Measurements from ENCODE around the gene PCBP3. TPM values are rescaled to one million over a fixed set of nuclear protein-coding genes. Genes with fewer than 3 reads are reported as not detected.

The PCBP3 gene
- total and polyA plus RNA-seq, 2 of the 13 experiments (the other 11 are each of a cell fraction or from before 2014, with no cell fraction given) = not detected

DNA sequence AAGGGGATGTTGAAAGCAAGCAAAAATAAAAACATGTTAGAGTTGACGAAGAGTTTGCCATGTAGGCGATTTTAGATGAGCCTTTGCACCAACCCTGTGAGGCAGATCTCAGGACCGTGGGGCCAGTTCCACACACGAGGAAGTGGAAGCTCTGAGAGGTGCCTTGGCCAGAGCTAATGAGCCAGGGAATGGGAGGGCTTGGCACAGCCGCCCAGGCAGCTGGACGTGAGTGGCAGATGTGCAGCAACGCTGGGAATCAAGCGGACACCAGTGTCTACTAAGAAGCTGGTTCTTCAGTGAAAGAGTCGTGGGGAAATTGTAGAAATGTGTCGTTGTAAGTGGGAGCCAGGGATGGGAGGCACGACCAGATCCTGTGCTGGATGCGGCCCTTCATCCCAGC, 279.1 kb downstream of the PCBP3 start:
- Histone ChIP-seq H3K36me3 (replicated peaks in 1 of 2; ENCODE audit: control insufficient read depth in 1 of 2, insufficient read depth in 2 of 2, low read length in 2 of 2) (no peaks in the 10 kb centered on the region), H3K4me2 (ENCODE audit: low read depth, low read length) (no peak overlapping the region), H3K27me3 (ENCODE audit: control insufficient read depth in 1 of 2, insufficient read depth in 2 of 2, low read length in 2 of 2) (peaks cover 1 to 16% of the 10 kb centered on the region in 2 experiments; a peak in 3 of 5 replicates), H4K20me1 (ENCODE audit: insufficient read depth, low read length) (no peaks in the 10 kb centered on the region), H3K4me3 (replicated peaks in 1 of 3; ENCODE audit: insufficient read depth in 1 of 3, low read depth in 2 of 3, low read length in 3 of 3) (no peak overlapping the region), H3K9ac (ENCODE audit: insufficient read depth, low read depth, low read length) (no peak overlapping the region), H3K79me2 (ENCODE audit: insufficient read depth, low read length) (no peaks in the 10 kb centered on the region), H3K9me3 (ENCODE audit: low read length) (peaks cover 4% of the 10 kb centered on the region), H3K4me1 (ENCODE audit: insufficient read depth, low read length) (no peaks in the 10 kb centered on the region), H3K27ac (ENCODE audit: extremely low read length, insufficient read depth, low read length) (no peak overlapping the region), H2AFZ (ENCODE audit: low read length) (no peak overlapping the region)
- WGBS (ENCODE audit: low lambda C conversion rate) = 23% methylated on average over 9 of the region's 12 CpGs
- in situ Hi-C loops (cut with HindIII; ENCODE audit: extremely low pct_ligation_motif_present, low pct_unique_long_range_greater_than_20kb) (no loop called here), intact Hi-C loops (cut with micrococcal nuclease; ENCODE audit: unreplicated experiment) (no loop called here)
- CTCF ChIA-PET (ENCODE audit: low intra/inter-chr PET ratio, low total read pairs) = interaction anchor here (1.2 kb wide), 1 partner anchor 783 kb away, joined by 4 read pairs; no protein-coding TSS in a partner anchor
- DNase-seq (ENCODE audit: low spot score) (no peak), ATAC-seq (no peak), FAIRE-seq (no peak)
- no TSS peak for BruUV-seq (replicated peaks)
- POLR2A ChIA-PET = no interaction called here
- TF ChIP-seq ZNF761 (CRISPR knock-in tag; conservative IDR thresholded peaks at IDR 0.05) = no peak
- TF ChIP-seq, protein P1, sequence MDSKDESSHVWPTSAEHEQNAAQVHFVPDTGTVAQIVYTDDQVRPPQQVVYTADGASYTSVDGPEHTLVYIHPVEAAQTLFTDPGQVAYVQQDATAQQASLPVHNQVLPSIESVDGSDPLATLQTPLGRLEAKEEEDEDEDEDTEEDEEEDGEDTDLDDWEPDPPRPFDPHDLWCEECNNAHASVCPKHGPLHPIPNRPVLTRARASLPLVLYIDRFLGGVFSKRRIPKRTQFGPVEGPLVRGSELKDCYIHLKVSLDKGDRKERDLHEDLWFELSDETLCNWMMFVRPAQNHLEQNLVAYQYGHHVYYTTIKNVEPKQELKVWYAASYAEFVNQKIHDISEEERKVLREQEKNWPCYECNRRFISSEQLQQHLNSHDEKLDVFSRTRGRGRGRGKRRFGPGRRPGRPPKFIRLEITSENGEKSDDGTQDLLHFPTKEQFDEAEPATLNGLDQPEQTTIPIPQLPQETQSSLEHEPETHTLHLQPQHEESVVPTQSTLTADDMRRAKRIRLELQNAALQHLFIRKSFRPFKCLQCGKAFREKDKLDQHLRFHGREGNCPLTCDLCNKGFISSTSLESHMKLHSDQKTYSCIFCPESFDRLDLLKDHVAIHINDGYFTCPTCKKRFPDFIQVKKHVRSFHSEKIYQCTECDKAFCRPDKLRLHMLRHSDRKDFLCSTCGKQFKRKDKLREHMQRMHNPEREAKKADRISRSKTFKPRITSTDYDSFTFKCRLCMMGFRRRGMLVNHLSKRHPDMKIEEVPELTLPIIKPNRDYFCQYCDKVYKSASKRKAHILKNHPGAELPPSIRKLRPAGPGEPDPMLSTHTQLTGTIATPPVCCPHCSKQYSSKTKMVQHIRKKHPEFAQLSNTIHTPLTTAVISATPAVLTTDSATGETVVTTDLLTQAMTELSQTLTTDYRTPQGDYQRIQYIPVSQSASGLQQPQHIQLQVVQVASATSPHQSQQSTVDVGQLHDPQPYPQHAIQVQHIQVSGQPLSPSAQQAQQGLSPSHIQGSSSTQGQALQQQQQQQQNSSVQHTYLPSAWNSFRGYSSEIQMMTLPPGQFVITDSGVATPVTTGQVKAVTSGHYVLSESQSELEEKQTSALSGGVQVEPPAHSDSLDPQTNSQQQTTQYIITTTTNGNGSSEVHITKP (CRISPR knock-in tag; IDR thresholded peaks at IDR 0.05; ENCODE audit: low read depth) = no peak
- no peak for TF ChIP-seq SUZ12 (IDR thresholded peaks at IDR 0.05; ENCODE audit: low read depth, low read length)
- TF ChIP-seq ZNF713 (CRISPR knock-in tag; IDR thresholded peaks at IDR 0.05) = no peak
- TF ChIP-seq, protein P2, sequence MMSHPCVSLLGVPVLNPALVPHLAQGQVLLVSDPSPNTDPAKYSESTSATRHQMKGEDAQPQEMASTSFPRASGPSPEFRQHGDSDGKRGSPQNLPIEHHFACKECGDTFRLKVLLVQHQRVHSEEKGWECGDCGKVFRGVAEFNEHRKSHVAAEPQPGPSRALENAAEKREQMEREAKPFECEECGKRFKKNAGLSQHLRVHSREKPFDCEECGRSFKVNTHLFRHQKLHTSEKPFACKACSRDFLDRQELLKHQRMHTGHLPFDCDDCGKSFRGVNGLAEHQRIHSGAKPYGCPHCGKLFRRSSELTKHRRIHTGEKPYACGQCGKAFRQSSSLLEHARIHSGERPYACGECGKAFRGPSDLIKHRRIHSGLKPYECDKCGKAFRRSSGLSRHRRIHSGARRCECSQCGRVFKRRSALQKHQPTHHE (CRISPR knock-in tag; IDR thresholded peaks at IDR 0.05; ENCODE audit: borderline replicate concordance) = no peak
- no peak for TF ChIP-seq RARG (CRISPR knock-in tag; IDR thresholded peaks at IDR 0.05; ENCODE audit: low read depth)
- TF ChIP-seq, protein P3, sequence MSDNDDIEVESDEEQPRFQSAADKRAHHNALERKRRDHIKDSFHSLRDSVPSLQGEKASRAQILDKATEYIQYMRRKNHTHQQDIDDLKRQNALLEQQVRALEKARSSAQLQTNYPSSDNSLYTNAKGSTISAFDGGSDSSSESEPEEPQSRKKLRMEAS (IDR thresholded peaks at IDR 0.05) = no peak
- TF ChIP-seq, protein P4, sequence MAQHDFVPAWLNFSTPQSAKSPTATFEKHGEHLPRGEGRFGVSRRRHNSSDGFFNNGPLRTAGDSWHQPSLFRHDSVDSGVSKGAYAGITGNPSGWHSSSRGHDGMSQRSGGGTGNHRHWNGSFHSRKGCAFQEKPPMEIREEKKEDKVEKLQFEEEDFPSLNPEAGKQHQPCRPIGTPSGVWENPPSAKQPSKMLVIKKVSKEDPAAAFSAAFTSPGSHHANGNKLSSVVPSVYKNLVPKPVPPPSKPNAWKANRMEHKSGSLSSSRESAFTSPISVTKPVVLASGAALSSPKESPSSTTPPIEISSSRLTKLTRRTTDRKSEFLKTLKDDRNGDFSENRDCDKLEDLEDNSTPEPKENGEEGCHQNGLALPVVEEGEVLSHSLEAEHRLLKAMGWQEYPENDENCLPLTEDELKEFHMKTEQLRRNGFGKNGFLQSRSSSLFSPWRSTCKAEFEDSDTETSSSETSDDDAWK (CRISPR knock-in tag; IDR thresholded peaks at IDR 0.05) = no peak
- TF ChIP-seq, protein P5, sequence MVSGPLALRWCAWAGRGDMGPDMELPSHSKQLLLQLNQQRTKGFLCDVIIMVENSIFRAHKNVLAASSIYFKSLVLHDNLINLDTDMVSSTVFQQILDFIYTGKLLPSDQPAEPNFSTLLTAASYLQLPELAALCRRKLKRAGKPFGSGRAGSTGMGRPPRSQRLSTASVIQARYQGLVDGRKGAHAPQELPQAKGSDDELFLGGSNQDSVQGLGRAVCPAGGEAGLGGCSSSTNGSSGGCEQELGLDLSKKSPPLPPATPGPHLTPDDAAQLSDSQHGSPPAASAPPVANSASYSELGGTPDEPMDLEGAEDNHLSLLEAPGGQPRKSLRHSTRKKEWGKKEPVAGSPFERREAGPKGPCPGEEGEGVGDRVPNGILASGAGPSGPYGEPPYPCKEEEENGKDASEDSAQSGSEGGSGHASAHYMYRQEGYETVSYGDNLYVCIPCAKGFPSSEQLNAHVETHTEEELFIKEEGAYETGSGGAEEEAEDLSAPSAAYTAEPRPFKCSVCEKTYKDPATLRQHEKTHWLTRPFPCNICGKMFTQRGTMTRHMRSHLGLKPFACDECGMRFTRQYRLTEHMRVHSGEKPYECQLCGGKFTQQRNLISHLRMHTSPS (CRISPR knock-in tag; IDR thresholded peaks at IDR 0.05; ENCODE audit: low read depth) = no peak
- TF ChIP-seq ZMYM3 (CRISPR knock-in tag; IDR thresholded peaks at IDR 0.05) = no peak
- no peak for TF ChIP-seq ISX (CRISPR knock-in tag; conservative IDR thresholded peaks at IDR 0.05)
- TF ChIP-seq, protein P6, sequence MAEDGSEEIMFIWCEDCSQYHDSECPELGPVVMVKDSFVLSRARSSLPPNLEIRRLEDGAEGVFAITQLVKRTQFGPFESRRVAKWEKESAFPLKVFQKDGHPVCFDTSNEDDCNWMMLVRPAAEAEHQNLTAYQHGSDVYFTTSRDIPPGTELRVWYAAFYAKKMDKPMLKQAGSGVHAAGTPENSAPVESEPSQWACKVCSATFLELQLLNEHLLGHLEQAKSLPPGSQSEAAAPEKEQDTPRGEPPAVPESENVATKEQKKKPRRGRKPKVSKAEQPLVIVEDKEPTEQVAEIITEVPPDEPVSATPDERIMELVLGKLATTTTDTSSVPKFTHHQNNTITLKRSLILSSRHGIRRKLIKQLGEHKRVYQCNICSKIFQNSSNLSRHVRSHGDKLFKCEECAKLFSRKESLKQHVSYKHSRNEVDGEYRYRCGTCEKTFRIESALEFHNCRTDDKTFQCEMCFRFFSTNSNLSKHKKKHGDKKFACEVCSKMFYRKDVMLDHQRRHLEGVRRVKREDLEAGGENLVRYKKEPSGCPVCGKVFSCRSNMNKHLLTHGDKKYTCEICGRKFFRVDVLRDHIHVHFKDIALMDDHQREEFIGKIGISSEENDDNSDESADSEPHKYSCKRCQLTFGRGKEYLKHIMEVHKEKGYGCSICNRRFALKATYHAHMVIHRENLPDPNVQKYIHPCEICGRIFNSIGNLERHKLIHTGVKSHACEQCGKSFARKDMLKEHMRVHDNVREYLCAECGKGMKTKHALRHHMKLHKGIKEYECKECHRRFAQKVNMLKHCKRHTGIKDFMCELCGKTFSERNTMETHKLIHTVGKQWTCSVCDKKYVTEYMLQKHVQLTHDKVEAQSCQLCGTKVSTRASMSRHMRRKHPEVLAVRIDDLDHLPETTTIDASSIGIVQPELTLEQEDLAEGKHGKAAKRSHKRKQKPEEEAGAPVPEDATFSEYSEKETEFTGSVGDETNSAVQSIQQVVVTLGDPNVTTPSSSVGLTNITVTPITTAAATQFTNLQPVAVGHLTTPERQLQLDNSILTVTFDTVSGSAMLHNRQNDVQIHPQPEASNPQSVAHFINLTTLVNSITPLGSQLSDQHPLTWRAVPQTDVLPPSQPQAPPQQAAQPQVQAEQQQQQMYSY (CRISPR knock-in tag; IDR thresholded peaks at IDR 0.05) = no peak
- TF ChIP-seq ZNF20 (CRISPR knock-in tag; IDR thresholded peaks at IDR 0.05) = no peak

Data from HepG2 (cell line).